SH-SY5Y (cell line): ENCODE measurements around the gene HMX3.

Experiments
- GATA2 ChIP-seq: IDR thresholded peaks from 2 replicates; pipeline ENCODE4 v1.6.1; 2011; ENCODE audit warnings: mild to moderate bottlenecking, low read depth, low read length
- GATA3 ChIP-seq: IDR thresholded peaks from 2 replicates; pipeline ENCODE4 v1.6.1; 2011; ENCODE audit warnings: low read depth, mild to moderate bottlenecking, low read length, moderate library complexity

- TF ChIP-seq GATA2 (no peak), GATA3 (no peak)
Observed at GRCh38 chr10:123129618-123130271, 6.0 kb upstream of the HMX3 start.
